ENCODE data around the gene CAPN7.

- TF ChIP-seq POLR2AphosphoS5 (IDR thresholded peaks at IDR 0.05; ENCODE audit: low read depth, low read length) (no peak), CTCF (IDR thresholded peaks at IDR 0.05 in 2 of 3, conservative IDR thresholded peaks at IDR 0.05 in 1 of 3; ENCODE audit: borderline replicate concordance in 1 of 3, insufficient read depth in 1 of 3, low read depth in 2 of 3, low read length in 2 of 3) (no peak), YY1 (IDR thresholded peaks at IDR 0.05; ENCODE audit: extremely low read depth, insufficient replicate concordance, low read depth, low read length) (no peak), REST (IDR thresholded peaks at IDR 0.05; ENCODE audit: low read depth) (no peak), EZH2phosphoT487 (IDR thresholded peaks at IDR 0.05; ENCODE audit: borderline replicate concordance) (no peak), MAX (IDR thresholded peaks at IDR 0.05) (no peak), POLR2A (IDR thresholded peaks at IDR 0.05; ENCODE audit: borderline replicate concordance, extremely low read depth, insufficient read depth, insufficient read length) (no peak), RAD21 (IDR thresholded peaks at IDR 0.05; ENCODE audit: low read depth) (no peak), CEBPB (IDR thresholded peaks at IDR 0.05; ENCODE audit: low read depth) (no peak)
Measured at GRCh38 chr3:15164340-15164739, 41.7 kb upstream of the CAPN7 start.
